Mononuclear cell (primary cell): ENCODE data around the gene ESPNL. TPM values are rescaled to one million over a fixed set of nuclear protein-coding genes. Genes with fewer than 3 reads are reported as not detected.

ENCODE experiments used
- H3K27me3 ChIP-seq: 2 replicates; pipeline ENCODE4 v1.6.0; 2011; ENCODE audit warnings: low read length, control low read depth; ENCODE audit not compliant: insufficient read depth
- H3K4me1 ChIP-seq: 2 replicates; pipeline ENCODE4 v1.5.1; 2011; ENCODE audit warnings: mild to moderate bottlenecking, low read length, control low read depth; ENCODE audit not compliant: insufficient read depth
- H3K4me3 ChIP-seq: 2 replicates; pipeline ENCODE4 v1.5.1; 2011; ENCODE audit warnings: mild to moderate bottlenecking, low read length, moderate library complexity
- H3K9me3 ChIP-seq: 2 replicates; pipeline ENCODE4 v1.5.1; 2011; ENCODE audit warnings: low read depth, mild to moderate bottlenecking, control low read depth, low read length
- total RNA-seq: library from RNA; depleted of rRNA; stranded (reverse); fragments of >200 nt; gene quantifications from one replicate; pipeline ENCODE4 v1.2.3, GENCODE V29; 2012

Gene ESPNL
- total RNA-seq, 1 donor, result 0.10 TPM

DNA sequence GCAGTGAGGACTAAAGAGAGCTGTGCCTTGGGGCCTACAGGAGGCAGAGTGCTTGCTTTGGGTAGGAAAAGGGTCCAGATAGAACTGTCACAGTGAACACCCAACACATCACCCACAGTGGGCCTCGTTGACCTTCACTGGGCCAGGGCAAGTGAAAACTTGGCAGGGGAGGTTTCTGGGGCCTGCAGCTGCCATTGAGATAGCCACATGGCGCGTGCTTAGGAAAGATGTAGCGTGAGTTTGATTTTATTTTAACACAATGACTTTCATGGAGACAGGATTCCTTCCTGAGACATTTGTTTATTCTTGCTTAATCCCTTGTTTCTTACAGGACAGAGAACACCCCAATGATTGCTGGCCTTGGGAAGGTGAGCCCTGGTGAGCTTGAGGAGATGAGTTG, 9.3 kb upstream of the ESPNL start:
- H3K4me1 ChIP-seq, result peaks cover 16% of the 10 kb centered on the region
- no peaks in the 10 kb centered on the region for H3K9me3 ChIP-seq
- H3K4me3 ChIP-seq, result no peak overlapping the region
- H3K27me3 ChIP-seq, result no peaks in the 10 kb centered on the region

DNA sequence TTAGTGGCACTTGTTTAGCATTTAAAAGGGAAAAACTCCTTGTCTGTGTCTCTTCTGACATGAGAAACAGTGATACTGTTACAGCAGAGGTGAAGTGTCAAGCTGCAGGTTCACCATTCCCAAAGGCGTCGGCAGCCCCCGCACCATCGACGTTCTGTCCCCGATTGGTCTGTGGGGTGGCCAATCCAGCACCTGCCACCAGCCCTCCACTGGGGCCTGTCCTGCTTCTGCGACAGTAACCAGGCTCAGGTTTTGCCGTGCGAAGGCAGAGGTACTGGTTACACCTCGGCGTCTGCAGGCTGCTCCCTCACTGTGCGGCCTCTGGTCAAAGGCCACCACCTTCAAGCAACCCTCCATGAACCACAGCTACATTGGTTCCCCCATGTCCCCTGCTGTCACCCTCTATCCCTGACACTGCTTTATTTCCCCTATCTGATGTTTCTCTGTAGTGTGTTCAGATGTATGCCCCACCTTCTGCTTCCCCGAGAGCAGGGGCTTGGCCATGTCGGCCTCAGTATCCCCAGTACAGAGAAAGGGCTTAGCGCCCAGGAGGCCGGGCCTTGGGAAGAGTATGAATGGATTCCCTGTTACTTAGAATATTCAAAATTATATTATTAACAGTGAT, 8.6 kb upstream of the ESPNL start:
- H3K4me1 ChIP-seq, result peaks cover 16% of the 10 kb centered on the region
- no peaks in the 10 kb centered on the region for H3K9me3 ChIP-seq
- no peaks in the 10 kb centered on the region for H3K27me3 ChIP-seq
- H3K4me3 ChIP-seq, result no peak overlapping the region

DNA sequence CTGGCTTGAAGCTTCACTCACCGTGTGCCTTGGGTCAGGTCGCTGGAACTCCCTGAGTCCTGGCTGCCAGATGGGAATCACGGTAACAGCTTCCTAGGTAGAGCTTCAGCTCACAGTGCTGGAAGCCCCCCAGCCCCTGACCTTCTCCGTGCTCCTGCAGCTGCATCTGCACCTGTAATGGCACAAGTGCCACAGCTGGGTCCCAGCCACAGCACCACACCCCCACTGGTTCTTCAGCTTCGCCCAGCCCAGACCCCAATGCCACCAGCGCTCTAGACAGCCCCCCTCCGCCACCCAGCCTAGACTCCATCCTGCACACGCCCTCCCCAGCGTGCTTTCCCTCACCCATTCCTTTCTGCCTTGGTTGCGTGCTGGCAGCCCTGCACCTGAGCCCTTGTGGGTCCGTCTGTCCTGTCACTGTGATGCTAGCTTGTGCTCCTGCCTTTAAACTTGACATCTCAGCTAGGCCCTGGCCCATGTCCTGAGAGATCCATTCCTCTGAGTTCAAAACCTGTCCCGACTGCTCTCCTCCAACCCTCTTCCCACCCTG, 7.6 kb upstream of the ESPNL start:
- Histone ChIP-seq H3K9me3 (no peaks in the 10 kb centered on the region), H3K27me3 (no peaks in the 10 kb centered on the region), H3K4me1 (peaks cover 6% of the 10 kb centered on the region), H3K4me3 (no peak overlapping the region)

DNA sequence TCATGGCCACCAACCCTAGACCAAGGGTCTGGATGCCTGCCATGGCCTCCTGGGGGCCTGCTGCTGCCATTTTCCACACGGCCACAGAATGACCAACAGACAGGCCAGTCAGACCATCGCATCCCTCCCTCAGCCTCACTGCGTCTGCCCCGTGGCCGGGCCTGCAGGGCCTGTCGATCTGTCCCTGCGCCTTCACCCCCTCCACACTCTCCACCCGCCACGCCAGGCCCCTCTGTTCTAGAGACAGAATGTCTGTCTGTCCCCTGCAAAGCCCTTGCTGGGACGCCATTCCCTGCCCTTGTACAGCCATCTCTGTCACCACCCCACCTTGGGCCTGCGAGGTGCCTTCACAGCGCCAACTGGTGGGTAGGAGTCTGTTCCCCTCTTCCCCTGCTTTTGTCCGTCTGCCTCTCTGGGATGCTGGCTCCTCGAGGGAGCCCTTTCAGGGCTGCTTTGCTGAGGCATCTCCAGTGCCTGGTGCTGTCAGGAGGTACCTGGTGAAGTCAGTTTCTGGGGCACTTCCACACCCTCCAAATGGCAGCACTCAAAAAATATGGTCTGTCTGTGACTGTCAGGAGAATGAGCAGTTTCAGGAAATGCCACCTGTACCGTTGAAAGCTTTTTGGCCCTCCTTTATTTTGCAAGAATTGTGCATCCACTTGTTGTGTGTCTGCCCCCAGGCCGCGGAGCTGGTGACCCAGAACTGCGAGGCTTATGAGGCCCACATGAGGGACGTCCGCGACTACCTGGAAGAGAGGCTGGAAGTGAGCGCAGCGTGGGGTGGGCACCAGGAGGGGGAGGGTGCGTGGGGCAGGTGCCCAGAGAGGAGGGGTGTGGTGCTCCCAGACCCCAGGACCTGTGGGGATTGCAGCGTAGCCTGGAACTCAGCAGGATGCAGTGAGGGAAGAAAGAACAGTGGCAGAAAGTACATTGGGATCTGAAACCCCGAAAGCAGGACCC, 6.7 kb upstream of the ESPNL start:
- H3K4me3 ChIP-seq, result no peak overlapping the region
- no peaks in the 10 kb centered on the region for H3K27me3 ChIP-seq
- no peaks in the 10 kb centered on the region for H3K9me3 ChIP-seq
- no peaks in the 10 kb centered on the region for H3K4me1 ChIP-seq

DNA sequence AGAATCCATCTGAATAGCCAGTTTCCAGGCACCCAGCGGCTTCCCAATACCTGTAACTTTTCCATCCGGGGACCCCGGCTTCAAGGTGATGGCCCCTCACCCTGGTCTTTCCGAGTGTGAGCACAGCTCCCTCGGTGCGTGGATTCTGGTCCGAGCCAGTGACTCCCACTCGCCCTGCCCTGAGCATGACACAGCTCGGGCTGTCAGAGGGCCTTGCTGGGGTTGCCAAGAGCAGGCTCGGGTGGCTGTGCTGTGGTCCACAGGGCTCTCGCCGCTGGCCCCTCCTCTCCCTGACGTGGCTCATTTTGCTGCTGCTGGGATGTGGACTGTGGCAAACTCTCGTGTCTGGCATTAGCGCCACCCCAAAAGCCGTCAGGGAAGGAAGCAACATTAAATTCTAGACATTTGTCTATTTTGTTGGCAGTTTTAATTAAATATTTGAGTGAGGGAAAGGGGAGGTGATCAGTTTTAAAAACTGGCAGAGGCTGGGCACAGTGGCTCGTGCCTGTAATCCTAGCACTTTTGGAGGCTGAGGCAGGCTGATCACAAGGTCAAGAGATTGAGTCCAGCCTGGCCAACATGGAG, 5.6 kb upstream of the ESPNL start:
- H3K9me3 ChIP-seq, result no peaks in the 10 kb centered on the region
- H3K4me1 ChIP-seq, result peaks cover 10% of the 10 kb centered on the region
- no peaks in the 10 kb centered on the region for H3K27me3 ChIP-seq
- H3K4me3 ChIP-seq, result no peak overlapping the region

DNA sequence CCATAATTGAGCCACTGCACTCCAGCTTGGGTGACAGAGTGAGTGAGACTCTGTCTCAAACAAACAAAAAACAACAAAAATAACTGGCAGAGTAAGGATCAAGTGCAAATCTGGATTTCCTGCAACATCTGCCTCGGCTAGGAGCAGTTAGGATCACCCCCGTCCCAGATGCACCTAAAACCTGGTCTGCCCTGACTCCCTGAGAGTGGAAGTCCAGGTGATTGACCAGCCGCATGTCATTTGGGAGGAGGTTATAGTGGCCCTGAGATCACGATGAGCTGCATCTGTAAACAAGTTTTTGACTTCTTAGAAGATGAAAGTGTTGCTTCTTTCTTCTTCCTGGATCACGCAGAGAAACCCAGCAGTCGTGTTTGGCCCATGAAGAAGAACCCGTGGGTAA, 5.0 kb upstream of the ESPNL start:
- Histone ChIP-seq H3K9me3 (no peaks in the 10 kb centered on the region), H3K27me3 (no peaks in the 10 kb centered on the region), H3K4me1 (peaks cover 13% of the 10 kb centered on the region), H3K4me3 (no peak overlapping the region)

DNA sequence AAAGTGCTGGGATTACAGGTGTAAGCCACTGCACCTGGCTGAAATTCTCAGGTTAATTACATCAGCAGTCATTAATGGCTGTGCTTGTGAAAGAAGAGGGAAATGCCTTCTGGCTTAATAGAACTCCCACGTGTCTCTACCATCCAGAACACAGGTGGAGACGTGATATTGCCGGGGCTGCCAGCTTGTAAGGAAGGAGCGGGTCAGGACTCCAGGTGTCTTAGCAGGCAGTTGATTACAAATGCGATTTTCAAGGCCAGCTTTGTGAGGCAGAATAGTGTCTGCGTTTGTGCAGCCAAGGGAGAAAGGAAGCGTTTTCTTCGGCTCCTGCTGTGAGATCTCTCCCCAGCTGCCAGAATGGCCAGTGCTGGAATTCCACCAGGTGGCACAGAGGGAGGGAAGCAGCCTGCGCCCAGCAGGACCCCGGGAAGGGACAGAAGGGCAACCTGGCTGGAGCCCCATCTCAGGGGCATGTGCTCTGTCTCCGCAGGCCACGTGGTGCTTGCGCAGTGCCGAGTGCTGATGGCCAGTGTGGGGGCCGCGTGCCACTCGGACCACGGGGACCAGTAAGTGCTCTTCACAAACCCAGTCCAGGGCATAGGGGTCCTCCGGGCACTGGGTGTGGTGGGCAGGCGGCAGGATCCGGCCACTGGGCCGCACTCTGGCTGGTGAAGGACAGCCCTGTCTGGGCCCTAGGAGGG, 3.7 kb upstream of the ESPNL start:
- Histone ChIP-seq H3K9me3 (no peaks in the 10 kb centered on the region), H3K27me3 (no peaks in the 10 kb centered on the region), H3K4me3 (no peak overlapping the region), H3K4me1 (peaks cover 13% of the 10 kb centered on the region)

DNA sequence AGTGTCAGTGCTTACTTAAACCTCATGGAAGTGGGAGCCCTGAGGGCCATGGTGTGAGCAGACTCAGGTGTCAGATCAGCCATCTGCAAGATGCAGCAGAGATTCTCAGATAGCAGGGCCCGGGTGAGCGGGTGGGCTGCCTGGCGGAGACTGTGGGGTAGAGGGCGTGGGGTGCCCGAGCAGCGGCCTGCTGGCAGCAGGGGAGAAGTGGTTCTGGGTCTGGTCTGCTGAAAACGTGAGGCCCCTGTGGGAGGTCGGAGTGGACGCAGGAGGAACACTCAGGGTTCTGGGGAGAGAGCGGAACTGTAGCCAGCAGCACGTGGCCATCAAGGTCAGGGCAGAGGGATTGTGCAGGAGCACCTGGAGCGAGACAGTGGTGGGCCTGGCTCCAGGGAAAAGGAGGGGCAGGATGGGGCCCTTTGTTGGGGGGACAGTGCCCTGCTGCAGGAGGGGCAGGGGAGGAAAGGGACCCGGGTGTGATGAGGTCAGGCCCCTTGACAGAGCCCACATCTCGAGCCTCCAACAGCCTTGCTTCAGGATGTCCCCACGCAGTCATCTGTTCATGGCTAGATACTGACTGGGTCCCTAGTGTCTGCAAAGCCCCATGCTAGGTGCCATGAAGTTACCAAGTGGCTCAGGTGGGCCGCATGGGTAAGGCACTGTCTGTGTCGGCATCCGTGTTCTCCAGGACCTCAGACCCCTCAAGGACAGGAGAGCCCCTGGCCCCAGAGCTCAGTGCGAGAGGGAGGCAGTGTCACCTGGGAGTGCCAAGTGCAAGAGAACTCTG, 2.7 kb upstream of the ESPNL start:
- no peaks in the 10 kb centered on the region for H3K27me3 ChIP-seq
- no peak overlapping the region for H3K4me3 ChIP-seq
- H3K4me1 ChIP-seq, result peaks cover 13% of the 10 kb centered on the region
- H3K9me3 ChIP-seq, result no peaks in the 10 kb centered on the region

DNA sequence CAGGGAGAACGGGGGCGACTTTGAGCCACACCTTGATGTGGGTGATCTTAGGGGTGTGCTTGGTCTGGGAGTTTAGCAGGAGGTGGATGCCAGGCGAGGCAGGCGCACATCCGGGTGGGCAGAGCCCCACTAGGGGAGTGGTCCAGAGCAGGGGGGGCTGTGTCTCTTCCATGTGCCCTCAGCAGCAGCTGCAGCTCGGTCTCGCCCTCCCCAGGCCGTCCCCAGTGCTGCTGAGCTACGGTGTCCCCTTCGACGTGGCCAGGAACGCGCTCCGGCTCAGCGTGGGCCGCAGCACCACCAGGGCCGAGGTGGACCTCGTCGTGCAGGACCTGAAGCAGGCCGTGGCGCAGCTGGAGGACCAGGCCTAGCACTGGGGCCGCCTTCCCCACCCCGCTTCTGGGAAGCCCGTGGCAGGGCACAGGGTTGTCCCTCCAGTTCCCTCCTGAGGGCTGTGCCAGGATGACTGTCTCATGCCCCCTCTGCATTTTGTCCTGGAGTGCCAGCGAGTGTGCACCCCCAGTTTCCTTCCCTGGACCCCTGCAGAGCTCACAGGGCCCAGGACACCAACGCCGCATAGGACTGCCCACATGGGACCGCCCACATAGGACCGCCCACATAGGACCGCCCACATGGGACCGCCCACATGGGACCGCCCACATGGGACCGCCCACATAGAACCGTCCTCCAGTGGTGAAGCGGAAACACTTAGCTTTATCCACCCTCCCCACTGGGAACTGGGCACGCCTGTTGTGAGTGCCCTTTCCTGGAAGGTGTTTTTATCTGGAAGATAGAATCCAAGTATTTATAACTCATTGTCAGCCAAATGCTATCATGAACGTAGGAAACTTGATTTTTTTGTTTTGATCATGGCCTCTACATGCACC, 1.9 kb upstream of the ESPNL start:
- Histone ChIP-seq H3K27me3 (no peaks in the 10 kb centered on the region), H3K4me3 (no peak overlapping the region), H3K4me1 (peaks cover 13% of the 10 kb centered on the region), H3K9me3 (no peaks in the 10 kb centered on the region)

DNA sequence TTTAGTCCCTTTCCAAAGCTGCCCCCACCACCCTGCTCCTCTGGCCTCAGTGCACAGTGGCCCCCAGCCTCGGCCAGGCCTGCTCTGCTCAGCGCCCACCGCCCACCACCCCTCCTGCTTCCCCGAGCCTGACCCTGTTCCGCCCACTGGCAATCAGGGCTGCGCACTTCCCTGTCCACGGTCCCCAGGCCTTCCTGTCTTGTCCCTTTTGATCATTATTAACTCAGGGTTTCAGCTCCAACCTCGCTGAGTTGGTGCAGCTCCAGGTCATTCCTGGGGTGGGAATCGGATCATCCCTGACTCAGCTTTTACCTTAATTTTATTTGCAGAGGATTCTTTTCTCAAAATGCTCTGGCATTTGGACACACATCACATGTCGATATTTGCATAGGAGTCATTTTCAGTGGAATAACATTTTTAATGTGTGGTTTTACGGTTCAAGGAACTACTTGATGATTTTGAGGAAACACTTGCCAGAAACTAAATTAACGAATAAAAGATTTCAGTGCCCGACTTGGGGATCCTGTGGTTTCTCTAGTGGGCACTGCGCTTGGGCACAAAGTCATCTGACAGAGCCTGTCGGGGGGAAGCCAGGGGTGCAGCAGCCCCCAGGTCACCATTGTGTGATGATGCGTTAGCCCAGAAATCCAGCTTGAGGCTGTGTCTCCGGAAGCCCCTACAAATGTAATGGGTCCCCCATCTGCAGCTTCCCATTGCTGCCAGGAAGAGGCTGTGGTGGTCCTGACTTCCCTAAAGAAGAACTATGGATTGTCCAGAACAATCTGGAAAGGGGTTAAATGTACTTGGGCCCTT, 1.0 kb upstream of the ESPNL start:
- Histone ChIP-seq H3K4me3 (no peak overlapping the region), H3K9me3 (no peaks in the 10 kb centered on the region), H3K27me3 (no peaks in the 10 kb centered on the region), H3K4me1 (peaks cover 13% of the 10 kb centered on the region)

DNA sequence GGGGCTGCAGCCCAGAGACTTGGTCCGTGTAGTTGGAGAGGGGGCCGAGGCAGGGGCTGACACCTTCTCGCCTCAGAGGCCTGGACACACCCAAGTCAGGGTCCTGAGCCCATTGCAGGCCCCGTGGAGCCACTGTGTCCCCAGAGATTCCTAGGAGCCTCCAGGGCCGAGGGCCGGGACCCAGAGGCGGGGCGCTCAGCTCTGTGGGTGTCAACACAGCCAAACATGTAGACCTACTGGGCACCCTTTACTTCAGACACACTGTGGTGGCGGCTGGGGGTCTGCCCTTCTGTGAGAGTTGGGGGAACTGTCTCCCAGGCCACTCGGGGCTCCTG, 459 bp upstream of the ESPNL start:
- H3K4me3 ChIP-seq, result no peak overlapping the region
- H3K27me3 ChIP-seq, result no peaks in the 10 kb centered on the region
- no peaks in the 10 kb centered on the region for H3K9me3 ChIP-seq
- peaks cover 13% of the 10 kb centered on the region for H3K4me1 ChIP-seq

DNA sequence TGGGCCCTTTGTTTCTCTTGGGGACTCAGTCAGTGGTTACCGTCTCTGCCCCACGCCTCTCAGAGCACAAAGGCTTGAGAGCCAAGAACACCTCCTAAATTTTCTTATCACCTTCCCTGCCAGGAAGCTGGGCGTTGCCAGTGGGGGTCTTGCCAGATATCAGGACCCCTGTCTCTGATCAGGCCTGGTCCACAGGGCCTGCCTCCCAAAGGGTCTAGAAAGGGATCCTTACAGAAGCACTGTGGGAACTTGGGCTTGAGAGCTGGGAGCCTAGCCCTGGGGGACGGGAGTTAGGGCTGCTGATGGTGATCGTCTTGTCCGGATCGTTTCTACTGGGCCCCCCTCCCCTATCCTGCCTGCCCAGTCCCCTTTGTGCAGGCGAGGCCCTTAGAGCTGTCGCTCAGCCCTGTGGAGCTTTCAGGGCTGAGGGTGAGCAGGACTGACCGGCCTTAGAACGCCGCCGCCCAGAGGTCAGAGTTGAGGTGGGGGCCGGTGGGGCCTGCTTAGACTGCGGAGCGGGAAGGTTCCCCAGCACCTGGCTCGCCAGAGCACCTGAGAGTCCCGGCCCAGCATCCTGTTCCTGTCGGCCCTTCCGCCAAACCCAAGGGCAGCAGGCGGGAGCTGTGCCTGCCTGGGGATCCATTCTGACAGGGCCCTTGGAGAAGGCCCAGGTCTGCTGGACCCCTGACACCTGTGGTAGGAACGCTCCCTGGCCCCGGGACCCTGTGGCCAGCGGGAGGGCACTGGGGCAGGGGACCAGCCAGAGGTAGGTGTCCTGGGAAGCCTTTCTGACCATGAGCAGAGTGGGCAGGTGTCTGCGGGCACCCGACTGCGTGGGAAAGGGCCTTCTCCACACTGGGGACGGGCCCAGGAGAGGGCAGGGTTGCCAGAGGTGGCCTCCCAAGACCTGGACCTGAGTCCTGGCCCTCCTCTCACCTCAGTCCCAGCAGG, 956 bp downstream of the ESPNL start:
- Histone ChIP-seq H3K27me3 (no peaks in the 10 kb centered on the region), H3K9me3 (no peaks in the 10 kb centered on the region), H3K4me1 (peaks cover 13% of the 10 kb centered on the region), H3K4me3 (no peak overlapping the region)
